ENCODE data around the gene CD48. TPM values are rescaled to one million over a fixed set of nuclear protein-coding genes. Genes with fewer than 3 reads are reported as not detected.

CD48 gene
- total and polyA plus RNA-seq, 2 of the 4 experiments (the other 2 are of a cell fraction): not detected

GRCh38 chr1:160640359-160641123 lies 71.1 kb downstream of the CD48 start:
- POLR2A ChIA-PET (ENCODE audit: unreplicated experiment): no interaction called here
- CTCF ChIA-PET: no interaction called here
- dilution Hi-C loops (cut with HindIII; ENCODE audit: low sequenced_read_pairs, unreplicated experiment): no loop called here

More at GRCh38 chr1:160640359-160641123, 71.1 kb downstream of the CD48 start:
- H4K8ac ChIP-seq (ENCODE audit: low read depth in 2 of 2, low read length in 2 of 2): no peak overlapping the region
- H3K79me1 ChIP-seq (ENCODE audit: low read depth in 1 of 2, low read length in 2 of 2): no peaks in the 10 kb centered on the region
- WGBS, 2 experiments (ENCODE audit: extremely low coverage in 2 of 2, insufficient read length in 1 of 2): no CpG with 5 or more reads among the region's 2 CpGs
- H2BK15ac ChIP-seq (ENCODE audit: low read depth, low read length): no peak overlapping the region
- H3K23ac ChIP-seq (ENCODE audit: low read depth, low read length): no peak overlapping the region
- no TSS peak for BruUV-seq (replicated peaks)
- H3K36me3 ChIP-seq (ENCODE audit: control insufficient read depth, insufficient read depth, low read length): no peaks in the 10 kb centered on the region
- no peak overlapping the region for H4K91ac ChIP-seq (ENCODE audit: insufficient read depth, low read depth, low read length)
- no peak overlapping the region for H3K56ac ChIP-seq (ENCODE audit: extremely low read depth, insufficient read depth, low read length)
- no peak overlapping the region for H2AFZ ChIP-seq (replicated peaks; ENCODE audit: low read length, poor library complexity)
- H3K4me2 ChIP-seq (ENCODE audit: low read depth, low read length): no peak overlapping the region
- H3K27ac ChIP-seq (ENCODE audit: insufficient read depth, low read length): no peak overlapping the region
- H4K20me1 ChIP-seq (ENCODE audit: insufficient read depth, low read length): no peaks in the 10 kb centered on the region
- no peaks in the 10 kb centered on the region for H3K4me1 ChIP-seq (ENCODE audit: control insufficient read depth, insufficient read depth, low read length)
- H2BK120ac ChIP-seq (ENCODE audit: low read depth, low read length): no peak overlapping the region
- in situ Hi-C loops (cut with MboI; ENCODE audit: low sequenced_read_pairs) (no loop called here), intact Hi-C loops (cut with micrococcal nuclease) (no loop called here)
- no peak overlapping the region for H2BK5ac ChIP-seq (ENCODE audit: low read depth, low read length, poor library complexity, severe bottlenecking)
- no peaks in the 10 kb centered on the region for H3K9me1 ChIP-seq (ENCODE audit: insufficient read depth, low read length)
- H3K18ac ChIP-seq (ENCODE audit: low read depth, low read length): no peak overlapping the region
- H3K4me3 ChIP-seq (ENCODE audit: insufficient read depth, low read depth, low read length): no peak overlapping the region
- no peak overlapping the region for H2AK9ac ChIP-seq (replicated peaks; ENCODE audit: low read depth, low read length, poor library complexity)
- H3K9ac ChIP-seq (ENCODE audit: low read depth, low read length): no peak overlapping the region
- H3K4ac ChIP-seq (ENCODE audit: low read depth, low read length): no peak overlapping the region
- H3K14ac ChIP-seq (replicated peaks; ENCODE audit: low read depth, low read length): no peak overlapping the region
- H4K5ac ChIP-seq (ENCODE audit: low read depth, low read length): no peak overlapping the region
- no peaks in the 10 kb centered on the region for H3K9me3 ChIP-seq (ENCODE audit: control insufficient read depth, insufficient read depth, low read length)
- DNase-seq (no peak), ATAC-seq (ENCODE audit: low read depth) (no peak)
- TF ChIP-seq FOS (IDR thresholded peaks at IDR 0.05; ENCODE audit: low read depth, low read length): no peak
- no peak for TF ChIP-seq MAFK (IDR thresholded peaks at IDR 0.05; ENCODE audit: low read depth, low read length)
- TF ChIP-seq, protein P1, sequence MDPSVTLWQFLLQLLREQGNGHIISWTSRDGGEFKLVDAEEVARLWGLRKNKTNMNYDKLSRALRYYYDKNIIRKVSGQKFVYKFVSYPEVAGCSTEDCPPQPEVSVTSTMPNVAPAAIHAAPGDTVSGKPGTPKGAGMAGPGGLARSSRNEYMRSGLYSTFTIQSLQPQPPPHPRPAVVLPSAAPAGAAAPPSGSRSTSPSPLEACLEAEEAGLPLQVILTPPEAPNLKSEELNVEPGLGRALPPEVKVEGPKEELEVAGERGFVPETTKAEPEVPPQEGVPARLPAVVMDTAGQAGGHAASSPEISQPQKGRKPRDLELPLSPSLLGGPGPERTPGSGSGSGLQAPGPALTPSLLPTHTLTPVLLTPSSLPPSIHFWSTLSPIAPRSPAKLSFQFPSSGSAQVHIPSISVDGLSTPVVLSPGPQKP (IDR thresholded peaks at IDR 0.05; ENCODE audit: borderline replicate concordance, low read depth, low read length): no peak
- no peak for TF ChIP-seq RFX5 (IDR thresholded peaks at IDR 0.05; ENCODE audit: low read depth, low read length)
- no peak for TF ChIP-seq BHLHE40 (IDR thresholded peaks at IDR 0.05; ENCODE audit: low read depth, low read length)
- no peak for TF ChIP-seq USF2 (IDR thresholded peaks at IDR 0.05; ENCODE audit: low read depth, low read length)
- no peak for TF ChIP-seq RCOR1 (IDR thresholded peaks at IDR 0.05; ENCODE audit: insufficient replicate concordance, low read length)
- TF ChIP-seq RAD21 (IDR thresholded peaks at IDR 0.05; ENCODE audit: low read length): no peak
- no peak for TF ChIP-seq CHD1 (IDR thresholded peaks at IDR 0.05; ENCODE audit: low read depth, low read length)
- TF ChIP-seq NFE2L2 (IDR thresholded peaks at IDR 0.05; ENCODE audit: low read depth, low read length): no peak
- no peak for TF ChIP-seq CEBPB (IDR thresholded peaks at IDR 0.05; ENCODE audit: low read depth, low read length)
- no peak for TF ChIP-seq SMC3 (IDR thresholded peaks at IDR 0.05; ENCODE audit: low read depth, low read length)
- TF ChIP-seq, protein P2, sequence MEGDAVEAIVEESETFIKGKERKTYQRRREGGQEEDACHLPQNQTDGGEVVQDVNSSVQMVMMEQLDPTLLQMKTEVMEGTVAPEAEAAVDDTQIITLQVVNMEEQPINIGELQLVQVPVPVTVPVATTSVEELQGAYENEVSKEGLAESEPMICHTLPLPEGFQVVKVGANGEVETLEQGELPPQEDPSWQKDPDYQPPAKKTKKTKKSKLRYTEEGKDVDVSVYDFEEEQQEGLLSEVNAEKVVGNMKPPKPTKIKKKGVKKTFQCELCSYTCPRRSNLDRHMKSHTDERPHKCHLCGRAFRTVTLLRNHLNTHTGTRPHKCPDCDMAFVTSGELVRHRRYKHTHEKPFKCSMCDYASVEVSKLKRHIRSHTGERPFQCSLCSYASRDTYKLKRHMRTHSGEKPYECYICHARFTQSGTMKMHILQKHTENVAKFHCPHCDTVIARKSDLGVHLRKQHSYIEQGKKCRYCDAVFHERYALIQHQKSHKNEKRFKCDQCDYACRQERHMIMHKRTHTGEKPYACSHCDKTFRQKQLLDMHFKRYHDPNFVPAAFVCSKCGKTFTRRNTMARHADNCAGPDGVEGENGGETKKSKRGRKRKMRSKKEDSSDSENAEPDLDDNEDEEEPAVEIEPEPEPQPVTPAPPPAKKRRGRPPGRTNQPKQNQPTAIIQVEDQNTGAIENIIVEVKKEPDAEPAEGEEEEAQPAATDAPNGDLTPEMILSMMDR (conservative IDR thresholded peaks at IDR 0.05; ENCODE audit: low read depth, low read length): no peak
- TF ChIP-seq MAZ (IDR thresholded peaks at IDR 0.05; ENCODE audit: borderline replicate concordance, low read depth, low read length): no peak
- no peak overlapping the region for H2BK20ac ChIP-seq (ENCODE audit: low read depth, low read length)
- no peak overlapping the region for H2AK5ac ChIP-seq (ENCODE audit: low read depth, low read length)
- H3K27me3 ChIP-seq (ENCODE audit: control insufficient read depth, insufficient read depth, low read length): no peaks in the 10 kb centered on the region
